Gastrocnemius medialis (tissue), 4 donors: Measurements from ENCODE around the gene PLAAT5. TPM values are rescaled to one million over a fixed set of nuclear protein-coding genes. Genes with fewer than 3 reads are reported as not detected.

Source experiments
- ATAC-seq, 2 donors: fragments of 150-250 bp; one replicate each; pipeline ENCODE4 v1.9.1; 2016
- DNase-seq, 2 donors: peaks; one replicate each; pipeline ENCODE4 v3.0.0-alpha.2; 2019
- H3K27ac ChIP-seq, 4 donors: fragments of 200-600 bp; sonication (generic); 1 replicate in 1 of 4; 2 replicates in 3 of 4; pipeline ENCODE4 v1.5.1; 2016 to 2018; ENCODE audit warnings: mild to moderate bottlenecking in 2 of 4, moderate library complexity in 1 of 4
- H3K27me3 ChIP-seq, 3 donors: fragments of 200-600 bp; sonication (generic) in 2 of 3; 1 replicate in 1 of 3; 2 replicates in 2 of 3; pipeline versions ENCODE4 v1.5.1 to v1.6.0; 2016 to 2019; ENCODE audit warnings: mild to moderate bottlenecking in 1 of 3, moderate library complexity in 1 of 3
- H3K36me3 ChIP-seq, 2 donors: fragments of 200-600 bp; sonication (generic) in 1 of 2; one replicate each; pipeline ENCODE4 v1.5.1; 2017 to 2018
- H3K4me1 ChIP-seq, 2 donors: fragments of 200-600 bp; sonication (generic) in 1 of 2; one replicate each; pipeline ENCODE4 v1.5.1; 2016 to 2017; ENCODE audit warnings: mild to moderate bottlenecking in 2 of 2
- H3K4me3 ChIP-seq, 4 donors: fragments of 200-600 bp; sonication (generic) in 3 of 4; 1 replicate in 1 of 4; 2 replicates in 3 of 4; pipeline ENCODE4 v1.5.1; 2016 to 2019; ENCODE audit warnings: mild to moderate bottlenecking in 2 of 4
- H3K9me3 ChIP-seq, 3 donors: fragments of 200-600 bp; sonication (generic) in 2 of 3; 1 replicate in 1 of 3; 2 replicates in 2 of 3; pipeline ENCODE4 v1.5.1; 2016 to 2019
- POLR2A ChIP-seq, 2 donors: fragments of 450-650 bp; IDR thresholded peaks; one replicate each; pipeline ENCODE4 v1.6.1; 2017; ENCODE audit warnings: antibody characterized with exemption in 2 of 2, mild to moderate bottlenecking in 2 of 2, moderate library complexity in 2 of 2
- in situ Hi-C, 4 donors: fragments of 200-750 bp; cut with MboI; loops; one replicate each; pipeline versions ENCODE4 v1.15.0 to v1.8.0; 2017; ENCODE audit warnings: low sequenced_read_pairs in 4 of 4
- intact Hi-C: fragments of 100-400 bp; cut with DNase I; formaldehyde crosslinking; loops from one replicate; pipeline ENCODE4 v1.15.1; 2023; ENCODE audit warnings: low total_unique reads
- total RNA-seq, 4 donors: library from RNA; depleted of rRNA; stranded (reverse); fragments of >200 nt; gene quantifications; one replicate each; pipeline versions ENCODE4 v1.1.0 to v1.2.3, GENCODE V29; 2016
- TF ChIP-seq, protein P1 (sequence below), 5 experiments: fragments of 450-650 bp in 3 of 5; fragments of 200-600 bp in 2 of 5; sonication (generic) in 2 of 5; IDR thresholded peaks in 4 of 5; conservative IDR thresholded peaks in 1 of 5; 1 replicate in 4 of 5; 2 replicates in 1 of 5; pipeline ENCODE4 v1.5.1; 2016 to 2019; ENCODE audit warnings: antibody characterized with exemption in 5 of 5, mild to moderate bottlenecking in 3 of 5, moderate library complexity in 3 of 5

Gene PLAAT5
- total RNA-seq, 4 donors from 2014 or later = 0.18 TPM; not detected in 3

DNA sequence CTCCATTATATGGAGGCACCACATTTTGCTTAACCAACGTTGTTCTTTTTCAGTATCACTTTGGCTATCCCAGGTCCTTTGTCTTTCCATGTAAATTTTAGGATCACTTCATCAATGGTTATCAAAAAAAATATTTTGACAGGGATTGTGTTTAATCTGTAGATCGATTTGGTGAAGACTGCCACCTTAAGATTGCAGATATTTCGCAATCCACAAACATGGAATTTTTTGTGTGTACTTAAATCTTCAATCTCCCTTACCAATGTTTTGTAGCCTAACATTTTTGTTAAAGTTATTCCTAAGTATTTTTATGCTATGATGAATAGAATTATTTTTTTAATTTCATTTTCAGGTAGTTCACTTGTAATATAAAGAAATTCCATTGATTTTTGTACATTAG, 18.6 kb downstream of the PLAAT5 start:
- no peak for DNase-seq
- H3K27ac ChIP-seq = no peak overlapping the region
- H3K36me3 ChIP-seq = no peaks in the 10 kb centered on the region
- ATAC-seq = no peak
- H3K27me3 ChIP-seq = no peaks in the 10 kb centered on the region
- in situ Hi-C loops = loop anchor here in 2 of 4 donors (10.0 kb wide), 1 partner anchor 262 kb away; no protein-coding TSS in a partner anchor
- intact Hi-C loops = no loop called here
- no peak overlapping the region for H3K4me3 ChIP-seq
- H3K4me1 ChIP-seq = no peaks in the 10 kb centered on the region
- TF ChIP-seq, protein P1, sequence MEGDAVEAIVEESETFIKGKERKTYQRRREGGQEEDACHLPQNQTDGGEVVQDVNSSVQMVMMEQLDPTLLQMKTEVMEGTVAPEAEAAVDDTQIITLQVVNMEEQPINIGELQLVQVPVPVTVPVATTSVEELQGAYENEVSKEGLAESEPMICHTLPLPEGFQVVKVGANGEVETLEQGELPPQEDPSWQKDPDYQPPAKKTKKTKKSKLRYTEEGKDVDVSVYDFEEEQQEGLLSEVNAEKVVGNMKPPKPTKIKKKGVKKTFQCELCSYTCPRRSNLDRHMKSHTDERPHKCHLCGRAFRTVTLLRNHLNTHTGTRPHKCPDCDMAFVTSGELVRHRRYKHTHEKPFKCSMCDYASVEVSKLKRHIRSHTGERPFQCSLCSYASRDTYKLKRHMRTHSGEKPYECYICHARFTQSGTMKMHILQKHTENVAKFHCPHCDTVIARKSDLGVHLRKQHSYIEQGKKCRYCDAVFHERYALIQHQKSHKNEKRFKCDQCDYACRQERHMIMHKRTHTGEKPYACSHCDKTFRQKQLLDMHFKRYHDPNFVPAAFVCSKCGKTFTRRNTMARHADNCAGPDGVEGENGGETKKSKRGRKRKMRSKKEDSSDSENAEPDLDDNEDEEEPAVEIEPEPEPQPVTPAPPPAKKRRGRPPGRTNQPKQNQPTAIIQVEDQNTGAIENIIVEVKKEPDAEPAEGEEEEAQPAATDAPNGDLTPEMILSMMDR (IDR thresholded peaks at IDR 0.05 in 4 of 5, conservative IDR thresholded peaks at IDR 0.05 in 1 of 5) = no peak
- TF ChIP-seq POLR2A (IDR thresholded peaks at IDR 0.05) = no peak
- H3K9me3 ChIP-seq = peaks cover 0 to 9% (median 0%) of the 10 kb centered on the region in 3 donors

DNA sequence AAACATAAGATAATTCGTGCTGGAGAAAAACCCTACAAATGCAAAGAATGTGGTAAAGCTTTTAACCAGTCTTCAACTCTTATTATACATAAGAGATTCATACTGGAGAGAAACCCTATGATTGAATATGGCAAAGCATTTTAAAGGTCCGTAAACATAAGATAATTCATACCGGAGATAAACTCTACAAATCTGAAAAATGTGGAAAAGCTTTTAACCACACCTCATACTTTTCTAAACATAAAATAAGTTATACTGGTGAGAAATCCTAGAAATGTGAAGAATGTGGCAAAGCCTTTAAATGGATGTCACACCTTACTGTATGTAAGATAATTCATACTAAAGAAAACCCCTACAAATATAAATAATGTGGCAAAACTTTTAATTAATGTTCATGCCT, 20.7 kb downstream of the PLAAT5 start:
- Histone ChIP-seq H3K36me3 (no peaks in the 10 kb centered on the region), H3K4me3 (no peak overlapping the region), H3K9me3 (no peaks in the 10 kb centered on the region), H3K27ac (no peak overlapping the region), H3K4me1 (no peaks in the 10 kb centered on the region), H3K27me3 (no peaks in the 10 kb centered on the region)
- TF ChIP-seq POLR2A (IDR thresholded peaks at IDR 0.05) = no peak
- TF ChIP-seq, protein P1 (IDR thresholded peaks at IDR 0.05 in 4 of 5, conservative IDR thresholded peaks at IDR 0.05 in 1 of 5) = no peak
- in situ Hi-C loops = loop anchor here in 2 of 4 donors (10.0 kb wide), 1 partner anchor 264 kb away; no protein-coding TSS in a partner anchor
- ATAC-seq = no peak
- no peak for DNase-seq
- intact Hi-C loops = no loop called here

DNA sequence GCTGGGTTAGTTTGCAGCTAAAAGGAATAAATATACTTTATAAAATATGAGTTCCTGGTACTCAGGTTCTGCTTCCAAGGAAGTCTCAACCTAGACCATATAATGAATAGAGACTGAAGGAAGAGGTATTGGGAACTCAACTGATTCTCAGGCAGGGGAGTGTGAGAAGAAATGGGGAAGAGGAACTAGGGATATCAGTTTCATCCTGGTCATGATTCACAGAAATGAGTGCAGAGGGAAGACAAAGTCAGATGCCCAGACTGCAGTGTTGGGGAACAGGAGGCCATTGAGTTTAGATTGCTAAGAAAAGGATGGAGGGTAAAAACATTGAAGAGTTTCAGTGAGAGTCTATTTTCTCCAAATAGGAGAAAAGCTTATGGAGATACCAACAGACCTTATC, 28.8 kb downstream of the PLAAT5 start:
- in situ Hi-C loops = no loop called here
- no peak for DNase-seq

DNA sequence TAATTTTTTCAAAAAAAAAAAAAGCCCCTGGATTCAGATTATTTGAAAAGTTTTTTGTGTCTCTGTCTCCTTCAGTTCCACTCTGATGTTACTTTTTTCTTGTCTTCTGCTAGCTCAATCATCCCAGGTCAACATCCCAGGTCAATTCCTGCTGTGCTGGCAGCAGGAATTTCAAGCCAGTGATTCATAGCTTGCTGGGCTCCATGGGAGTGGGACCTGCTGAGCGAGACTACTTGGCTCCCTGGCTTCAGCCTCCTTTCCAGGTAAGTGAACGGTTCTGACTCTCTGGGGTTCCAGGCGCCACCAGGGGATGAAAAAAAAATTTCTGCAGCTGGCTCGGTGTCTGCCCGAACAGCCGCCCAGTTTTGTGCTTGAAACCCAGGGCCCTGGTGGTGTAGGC, 31.4 kb downstream of the PLAAT5 start:
- intact Hi-C loops = no loop called here
- ATAC-seq = no peak
- Histone ChIP-seq H3K27ac (no peak overlapping the region), H3K4me1 (no peaks in the 10 kb centered on the region), H3K27me3 (peaks cover 0 to 4% (median 2%) of the 10 kb centered on the region in 3 donors), H3K9me3 (no peaks in the 10 kb centered on the region), H3K4me3 (no peak overlapping the region), H3K36me3 (no peaks in the 10 kb centered on the region)
- in situ Hi-C loops = no loop called here
- TF ChIP-seq, protein P1 (IDR thresholded peaks at IDR 0.05 in 4 of 5, conservative IDR thresholded peaks at IDR 0.05 in 1 of 5) = no peak
- TF ChIP-seq POLR2A (IDR thresholded peaks at IDR 0.05) = no peak
- DNase-seq = no peak

More for the DNA sequence above, 28.8 kb downstream of the PLAAT5 start:
- intact Hi-C loops = no loop called here
- Histone ChIP-seq H3K9me3 (no peaks in the 10 kb centered on the region), H3K27ac (no peak overlapping the region), H3K4me1 (no peaks in the 10 kb centered on the region), H3K4me3 (no peak overlapping the region), H3K27me3 (peaks cover 0 to 4% (median 2%) of the 10 kb centered on the region in 3 donors), H3K36me3 (no peaks in the 10 kb centered on the region)
- no peak for TF ChIP-seq POLR2A (IDR thresholded peaks at IDR 0.05)
- TF ChIP-seq, protein P1 (IDR thresholded peaks at IDR 0.05 in 4 of 5, conservative IDR thresholded peaks at IDR 0.05 in 1 of 5) = no peak
- ATAC-seq = no peak

DNA sequence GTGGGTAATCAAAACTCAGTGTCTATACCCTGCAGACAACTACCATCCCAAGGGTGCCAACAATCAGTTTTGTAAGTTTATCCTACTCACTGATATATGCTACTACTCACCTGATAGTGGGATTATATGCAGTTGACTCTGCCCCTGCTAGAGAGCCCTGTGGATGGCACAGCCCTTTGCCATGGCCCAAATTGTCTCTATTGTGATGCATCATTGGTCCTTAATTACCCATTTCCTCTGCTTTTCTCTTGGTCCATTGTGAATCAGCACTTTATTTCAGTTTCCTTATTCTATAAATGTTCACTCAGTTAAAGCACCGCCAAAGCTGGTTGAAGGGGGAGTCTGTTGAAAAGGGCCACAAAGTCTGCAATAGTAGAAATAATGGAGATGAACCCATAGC, 42.3 kb downstream of the PLAAT5 start:
- H3K27me3 ChIP-seq = peaks cover 0 to 3% (median 0%) of the 10 kb centered on the region in 3 donors
- no peak overlapping the region for H3K4me3 ChIP-seq
- ATAC-seq = no peak
- no peak overlapping the region for H3K27ac ChIP-seq
- H3K4me1 ChIP-seq = no peaks in the 10 kb centered on the region
- no peak for DNase-seq
- in situ Hi-C loops = no loop called here
- no peaks in the 10 kb centered on the region for H3K36me3 ChIP-seq
- H3K9me3 ChIP-seq = no peaks in the 10 kb centered on the region
- TF ChIP-seq POLR2A (IDR thresholded peaks at IDR 0.05) = no peak
- TF ChIP-seq, protein P1 (IDR thresholded peaks at IDR 0.05 in 4 of 5, conservative IDR thresholded peaks at IDR 0.05 in 1 of 5) = no peak
- intact Hi-C loops = no loop called here
